Suppressor macrophage (primary cell): ENCODE measurements around the gene IQSEC3.
A peak's percentile ranks its signal among the peaks of the same experiment; 100 is the strongest.
"Not testable (repeated sequence)": the region's sequence is repeated elsewhere in the genome, so short reads cannot be mapped to it uniquely, and the experiment has no call there.

ENCODE experiments used
- DNase-seq, 4 experiments: peaks; one replicate each; pipeline ENCODE4 v3.0.0-alpha.2; 2020 to 2022

Gene IQSEC3

GRCh38 chr12:111699-112493 lies 45.3 kb downstream of the IQSEC3 start:
- DNase-seq, result peak; percentile 32 to 71 (median 58)

DNA sequence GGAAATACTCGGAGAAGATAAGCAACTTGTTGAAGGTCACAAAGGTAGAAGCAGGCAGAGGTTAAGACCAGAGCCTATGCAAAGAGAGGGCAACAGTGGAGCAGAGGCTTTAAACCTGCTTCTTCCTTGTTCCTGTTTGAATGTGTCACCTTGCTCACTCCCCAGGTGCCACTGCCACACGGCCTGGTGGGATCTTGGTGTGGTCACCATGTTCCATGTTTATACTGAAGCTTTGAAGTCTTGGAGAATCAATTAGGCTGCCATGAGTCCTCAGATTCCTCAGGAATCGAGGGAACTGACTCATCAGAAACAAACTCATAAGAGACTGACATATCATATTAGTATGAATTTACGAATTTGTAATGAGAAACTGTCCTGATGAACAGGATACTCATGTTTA lies 46.8 kb downstream of the IQSEC3 start:
- no peak for DNase-seq

GRCh38 chr12:114626-115211 lies 48.2 kb downstream of the IQSEC3 start:
- no peak for DNase-seq

GRCh38 chr12:115518-115917 lies 49.0 kb downstream of the IQSEC3 start:
- DNase-seq, result no peak

- no peak for DNase-seq
Measured at GRCh38 chr12:115960-116915, 49.7 kb downstream of the IQSEC3 start.

- no peak for DNase-seq
Measured at GRCh38 chr12:117311-117710, 50.7 kb downstream of the IQSEC3 start.

GRCh38 chr12:117816-118345 lies 51.3 kb downstream of the IQSEC3 start:
- no peak for DNase-seq

DNA sequence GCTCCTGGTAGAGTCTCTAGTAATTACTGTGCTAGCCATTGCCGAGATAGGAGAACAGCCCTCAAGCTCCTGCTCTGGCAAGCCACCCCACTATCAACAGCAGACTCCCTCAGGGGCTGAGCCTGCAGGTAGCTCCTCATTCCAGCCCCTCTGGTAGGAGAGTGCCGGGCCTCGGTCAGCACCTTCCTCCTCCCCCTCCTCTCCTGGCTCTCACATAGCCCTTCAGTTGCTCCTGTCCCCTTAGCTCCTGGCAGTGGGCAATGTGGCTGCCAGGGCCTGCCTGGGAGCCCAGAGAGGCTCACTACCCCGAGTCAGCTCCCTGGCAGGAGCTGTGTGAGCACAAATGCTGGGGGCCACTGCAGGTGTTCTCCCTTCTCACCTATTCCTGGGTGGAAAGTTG lies 52.0 kb downstream of the IQSEC3 start:
- no peak for DNase-seq

GRCh38 chr12:120951-121350 lies 54.4 kb downstream of the IQSEC3 start:
- no peak for DNase-seq

DNA sequence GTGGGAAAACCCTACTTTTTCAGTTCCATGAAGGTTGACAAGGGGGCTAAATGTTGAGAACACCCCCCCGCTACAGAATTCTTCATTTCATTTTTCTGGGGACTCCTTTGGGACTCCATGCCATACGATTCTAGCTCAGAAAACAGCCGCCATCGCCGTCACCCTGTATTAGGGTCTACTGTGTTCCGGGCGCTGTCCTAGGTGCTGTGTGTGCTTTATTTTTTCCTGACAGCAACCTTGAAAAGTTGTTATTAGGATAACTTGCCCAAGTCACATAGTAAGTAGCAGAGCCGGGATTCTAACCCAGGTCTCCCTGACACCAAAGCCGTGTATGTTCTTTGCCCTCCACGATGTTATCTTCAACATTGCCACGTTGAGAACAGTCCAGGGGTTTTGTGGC lies 55.1 kb downstream of the IQSEC3 start:
- no peak for DNase-seq

- DNase-seq, result no peak
Measured at GRCh38 chr12:125075-125474, 58.5 kb downstream of the IQSEC3 start.

- no peak for DNase-seq
Measured at GRCh38 chr12:125566-125965, 59.0 kb downstream of the IQSEC3 start.

DNA sequence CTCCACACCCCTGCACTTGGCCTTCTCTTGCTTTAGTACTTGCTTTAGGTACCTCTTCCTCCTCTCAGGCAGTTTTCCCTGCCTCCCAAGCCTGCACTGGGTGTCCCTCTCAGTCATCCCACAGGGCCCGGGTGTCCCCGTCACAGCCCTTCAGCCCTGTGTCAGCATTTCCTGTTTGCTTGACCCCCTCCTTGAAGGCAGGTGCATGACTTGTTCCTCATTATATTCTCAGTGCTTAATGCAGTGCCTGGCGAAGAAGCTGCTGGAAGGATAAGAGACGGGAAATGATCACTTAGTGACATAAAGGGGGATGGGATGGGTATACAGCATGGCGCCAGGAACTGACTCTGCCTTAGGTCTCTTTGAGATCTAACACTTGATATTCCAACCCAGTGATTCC lies 61.5 kb downstream of the IQSEC3 start:
- DNase-seq, result peak; percentile 56 to 75 (median 68)

- no peak for DNase-seq
Measured at GRCh38 chr12:129001-129400, 62.4 kb downstream of the IQSEC3 start.

DNA sequence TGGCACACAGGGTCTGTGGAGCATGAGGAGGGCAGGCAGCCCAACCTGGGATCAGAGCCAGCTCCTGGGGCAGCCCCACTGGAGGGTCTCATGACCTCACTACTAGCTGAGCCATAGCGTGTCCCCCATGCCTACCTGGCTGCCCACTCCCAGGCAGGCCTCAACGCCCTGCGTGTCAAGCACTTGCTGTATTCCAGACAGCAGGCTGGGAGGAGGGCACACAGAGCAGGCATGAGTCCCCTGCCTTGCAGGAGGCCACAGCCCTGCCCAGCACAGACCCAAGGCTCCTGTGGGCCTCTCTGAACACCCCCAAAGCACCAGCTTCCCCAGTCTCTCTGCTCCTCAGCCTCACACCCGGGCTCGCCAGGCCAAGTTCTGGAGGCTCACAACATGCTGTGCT lies 64.0 kb downstream of the IQSEC3 start:
- no peak for DNase-seq

DNA sequence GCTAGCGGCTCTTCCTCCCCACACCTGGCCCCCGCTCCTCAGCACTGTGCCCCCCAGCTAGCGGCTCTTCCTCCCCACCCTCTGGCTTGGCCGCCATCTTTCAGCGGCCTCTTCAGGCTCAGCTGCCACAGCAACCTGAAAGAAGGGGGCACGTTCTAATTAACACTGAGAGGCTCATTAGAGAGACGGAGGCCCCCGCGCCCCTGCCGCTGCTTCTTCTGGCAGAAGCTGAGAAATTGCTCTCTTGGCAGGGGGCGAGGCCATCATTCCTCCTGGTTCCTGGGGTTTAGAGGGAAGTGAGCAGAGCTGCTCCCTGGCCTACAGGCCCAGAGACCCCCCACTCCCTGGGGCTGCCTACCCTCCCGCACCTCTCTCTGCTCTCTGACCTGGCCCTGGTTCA lies 64.4 kb downstream of the IQSEC3 start:
- no peak for DNase-seq

DNA sequence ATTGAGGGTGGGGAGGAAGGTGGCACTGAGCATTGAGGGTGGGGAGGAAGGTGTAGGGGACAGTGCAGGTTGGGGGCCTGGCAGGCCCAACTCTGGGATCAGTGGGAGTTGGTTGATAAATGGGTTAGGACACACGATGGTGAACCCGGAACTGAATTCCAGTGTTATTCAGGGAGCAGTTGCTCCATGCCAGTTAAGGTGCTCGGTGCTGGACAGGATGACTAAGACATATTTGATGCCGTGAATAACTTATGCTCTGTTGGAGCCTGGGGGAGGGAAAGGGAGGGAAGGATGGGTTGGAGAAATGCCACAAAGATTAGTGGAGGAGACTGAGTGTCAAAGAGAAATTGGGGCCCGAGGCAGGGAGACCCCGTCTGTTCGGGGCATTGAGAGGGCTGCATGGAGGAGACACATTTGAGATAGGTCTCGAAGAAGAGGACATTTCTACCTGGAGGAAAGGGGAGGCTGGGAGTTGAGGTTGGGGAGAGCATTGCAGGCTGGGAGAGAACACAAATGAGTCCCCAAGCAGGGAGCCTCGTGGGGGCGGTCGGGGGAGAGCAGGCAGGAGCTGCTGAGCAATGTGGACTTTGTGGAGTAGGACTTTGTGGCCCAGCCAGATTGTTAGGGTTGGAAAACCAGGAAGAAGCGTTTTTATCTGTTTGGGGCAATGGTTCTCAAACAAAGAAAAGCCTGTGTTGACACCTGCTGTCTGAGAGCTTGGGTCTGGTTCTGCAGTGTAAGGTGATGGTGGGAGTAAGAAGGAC lies 65.3 kb downstream of the IQSEC3 start:
- DNase-seq, result no peak

DNA sequence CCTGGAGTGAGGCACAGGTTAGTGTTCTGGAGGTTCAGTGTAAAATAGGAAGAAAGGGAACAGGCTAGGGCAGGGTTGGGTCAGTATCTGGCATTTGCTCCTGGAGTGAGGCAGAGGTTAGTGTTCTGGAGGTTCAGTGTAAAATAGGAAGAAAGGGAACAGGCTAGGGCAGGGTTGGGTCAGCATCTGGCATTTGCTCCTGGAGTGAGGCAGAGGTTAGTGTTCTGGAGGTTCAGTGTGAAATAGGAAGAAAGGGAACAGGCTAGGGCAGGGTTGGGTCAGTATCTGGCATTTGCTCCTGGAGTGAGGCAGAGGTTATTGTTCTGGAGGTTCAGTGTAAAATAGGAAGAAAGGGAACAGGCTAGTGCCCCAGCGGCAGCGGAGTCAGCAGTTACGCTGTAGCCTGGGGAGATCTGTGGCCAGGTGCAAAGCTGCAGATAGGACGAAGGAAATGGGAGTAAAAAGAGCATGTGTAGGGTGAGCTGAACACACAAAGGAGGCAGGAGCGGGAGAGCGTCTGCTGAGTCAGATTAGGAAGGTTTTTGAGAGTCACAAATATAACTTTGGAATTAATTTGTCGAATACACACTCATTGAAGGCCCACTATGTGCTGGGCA lies 67.2 kb downstream of the IQSEC3 start:
- DNase-seq, result not testable (repeated sequence)

DNA sequence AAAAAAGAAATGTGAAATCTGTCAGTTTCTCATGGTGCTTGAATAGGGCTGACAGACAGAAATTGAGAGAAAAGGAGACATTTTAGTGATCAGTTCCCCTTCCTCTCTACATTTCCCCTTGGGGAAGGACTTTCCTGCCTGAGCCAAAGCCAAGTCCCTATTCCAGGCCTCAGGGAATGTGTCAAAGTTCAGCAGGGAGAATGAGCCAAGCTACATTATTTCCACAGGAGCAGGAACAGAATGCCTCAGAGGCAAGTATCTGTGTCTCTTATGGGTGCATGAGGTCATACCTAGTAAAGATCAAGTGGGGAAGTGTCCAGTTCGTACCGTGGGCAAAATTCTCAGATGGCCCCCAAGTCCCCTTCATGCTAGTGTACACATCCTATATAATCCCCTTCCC lies 68.6 kb downstream of the IQSEC3 start:
- DNase-seq, result no peak

GRCh38 chr12:138171-138897 lies 71.8 kb downstream of the IQSEC3 start:
- no peak for DNase-seq
